ENCODE data around the gene BMERB1. TPM values are rescaled to one million over a fixed set of nuclear protein-coding genes. Genes with fewer than 3 reads are reported as not detected.

BMERB1 gene
- total and polyA plus RNA-seq, 9 of the 15 experiments (the other 6 are each of a cell fraction or from before 2014, with no cell fraction given): 0.29 to 2.9 (median 0.94) TPM

GRCh38 chr16:15559176-15559575, 124.8 kb downstream of the BMERB1 start:
- Histone ChIP-seq H3K9me3 (replicated peaks; ENCODE audit: control insufficient read depth, insufficient read depth, low read depth, low read length) (no peaks in the 10 kb centered on the region), H3K36me3 (ENCODE audit: control insufficient read depth, insufficient read depth, low read length) (no peaks in the 10 kb centered on the region), H4K20me1 (replicated peaks; ENCODE audit: control insufficient read depth, insufficient read depth, low read length) (no peaks in the 10 kb centered on the region), H3K79me2 (ENCODE audit: control insufficient read depth, insufficient read depth, low read length) (no peaks in the 10 kb centered on the region), H3K27me3 (ENCODE audit: control insufficient read depth in 2 of 2, insufficient read depth in 2 of 2, low read length in 2 of 2) (no peaks in the 10 kb centered on the region), H2AFZ (ENCODE audit: low read depth, low read length) (no peak overlapping the region), H3K4me1 (replicated peaks in 1 of 2; ENCODE audit: control insufficient read depth in 2 of 2, insufficient read depth in 2 of 2, low read length in 2 of 2) (peaks cover 3 to 10% of the 10 kb centered on the region in 2 experiments; a peak in 4 of 5 replicates), H3K9me1 (ENCODE audit: control insufficient read depth, insufficient read depth, low read length) (no peaks in the 10 kb centered on the region), H3K27ac (ENCODE audit: extremely low read depth, low read depth, low read length) (no peak overlapping the region), H3K4me2 (ENCODE audit: insufficient read depth, low read length) (no peak overlapping the region), H3K4me3 (no peak overlapping the region), H3K9ac (ENCODE audit: insufficient read depth in 1 of 2, low read depth in 2 of 2, low read length in 2 of 2) (no peak overlapping the region)
- intact Hi-C loops (cut with micrococcal nuclease): no loop called here
- no peak for TF ChIP-seq ZMIZ1 (IDR thresholded peaks at IDR 0.05; ENCODE audit: low read depth in 2 of 2, low read length in 2 of 2)
- TF ChIP-seq CHD1 (IDR thresholded peaks at IDR 0.05; ENCODE audit: low read length): no peak
- TF ChIP-seq BRCA1 (IDR thresholded peaks at IDR 0.05): no peak
- no peak for TF ChIP-seq BRCA1 (CRISPR knock-in tag; IDR thresholded peaks at IDR 0.05)
- no peak for TF ChIP-seq HNRNPLL (IDR thresholded peaks at IDR 0.05; ENCODE audit: low read depth, low read length, poor library complexity, severe bottlenecking)
- TF ChIP-seq NBN (IDR thresholded peaks at IDR 0.05; ENCODE audit: low read depth): no peak
- no peak for TF ChIP-seq XRCC5 (IDR thresholded peaks at IDR 0.05; ENCODE audit: low read depth, low read length)
- no peak for TF ChIP-seq ZNF347 (CRISPR knock-in tag; IDR thresholded peaks at IDR 0.05; ENCODE audit: low read depth)
- no peak for TF ChIP-seq NCOA1 (IDR thresholded peaks at IDR 0.05; ENCODE audit: low read depth)
- TF ChIP-seq NFE2 (IDR thresholded peaks at IDR 0.05; ENCODE audit: low read depth): no peak
- no peak for TF ChIP-seq HOMEZ (CRISPR knock-in tag; IDR thresholded peaks at IDR 0.05)
- TF ChIP-seq, protein P1, sequence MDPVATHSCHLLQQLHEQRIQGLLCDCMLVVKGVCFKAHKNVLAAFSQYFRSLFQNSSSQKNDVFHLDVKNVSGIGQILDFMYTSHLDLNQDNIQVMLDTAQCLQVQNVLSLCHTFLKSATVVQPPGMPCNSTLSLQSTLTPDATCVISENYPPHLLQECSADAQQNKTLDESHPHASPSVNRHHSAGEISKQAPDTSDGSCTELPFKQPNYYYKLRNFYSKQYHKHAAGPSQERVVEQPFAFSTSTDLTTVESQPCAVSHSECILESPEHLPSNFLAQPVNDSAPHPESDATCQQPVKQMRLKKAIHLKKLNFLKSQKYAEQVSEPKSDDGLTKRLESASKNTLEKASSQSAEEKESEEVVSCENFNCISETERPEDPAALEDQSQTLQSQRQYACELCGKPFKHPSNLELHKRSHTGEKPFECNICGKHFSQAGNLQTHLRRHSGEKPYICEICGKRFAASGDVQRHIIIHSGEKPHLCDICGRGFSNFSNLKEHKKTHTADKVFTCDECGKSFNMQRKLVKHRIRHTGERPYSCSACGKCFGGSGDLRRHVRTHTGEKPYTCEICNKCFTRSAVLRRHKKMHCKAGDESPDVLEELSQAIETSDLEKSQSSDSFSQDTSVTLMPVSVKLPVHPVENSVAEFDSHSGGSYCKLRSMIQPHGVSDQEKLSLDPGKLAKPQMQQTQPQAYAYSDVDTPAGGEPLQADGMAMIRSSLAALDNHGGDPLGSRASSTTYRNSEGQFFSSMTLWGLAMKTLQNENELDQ (CRISPR knock-in tag; IDR thresholded peaks at IDR 0.05; ENCODE audit: borderline replicate concordance): no peak
- no peak for TF ChIP-seq FUS (optimal IDR thresholded peaks at IDR 0.05; ENCODE audit: low read depth, low read length)
- ChIA-PET CTCF (ENCODE audit: low intra/inter-chr PET ratio) (no interaction called here), POLR2A (interaction anchor here (0.7 to 2.8 kb wide), 8 partner anchors 8 to 112 kb away, joined by 3 to 11 read pairs (median 4); partner anchors contain the start of gene MARF1)
- 73% methylated on average over 4 of the region's 4 CpGs for WGBS (ENCODE audit: insufficient coverage, low coverage, missing lambda C conversion rate)
- DNase-seq (ENCODE audit: extremely low read depth in 1 of 4, low spot score in 3 of 4) (no peak), ATAC-seq (no peak), FAIRE-seq (no peak)
- in situ Hi-C loops (cut with MboI): no loop called here
- no TSS peak for BruUV-seq (replicated peaks)

Measured in K562 (cell line).